HFFc6 (cell line): ENCODE data around the gene EIF4E1B. TPM values are rescaled to one million over a fixed set of nuclear protein-coding genes. Genes with fewer than 3 reads are reported as not detected.
"Not testable (repeated sequence)": the region's sequence is repeated elsewhere in the genome, so short reads cannot be mapped to it uniquely, and the experiment has no call there.

Experiments
- DNase-seq: peaks from one replicate; pipeline ENCODE4 v3.0.0-alpha.2; 2018
- H3K27ac Mint-ChIP-seq: 2 replicates; pipeline ENCODE4 v1.8.0; 2020; ENCODE audit warnings: mild to moderate bottlenecking, mixed read lengths
- H3K27me3 Mint-ChIP-seq: 2 replicates; pipeline ENCODE4 v1.8.0; 2021; ENCODE audit warnings: mild to moderate bottlenecking, moderate library complexity, mixed read lengths; ENCODE audit not compliant: insufficient read depth
- H3K36me3 Mint-ChIP-seq: 2 replicates; pipeline ENCODE4 v1.8.0; 2021; ENCODE audit warnings: low read depth, mixed read lengths
- H3K4me1 Mint-ChIP-seq: 2 replicates; pipeline ENCODE4 v1.8.0; 2020; ENCODE audit warnings: low read depth, mixed read lengths
- H3K4me3 Mint-ChIP-seq: 2 replicates; pipeline ENCODE4 v1.8.0; 2020; ENCODE audit warnings: mild to moderate bottlenecking, moderate library complexity, mixed read lengths
- H3K9me3 Mint-ChIP-seq: 2 replicates; pipeline ENCODE4 v1.8.0; 2020; ENCODE audit warnings: mild to moderate bottlenecking, mixed read lengths
- total RNA-seq, 6 experiments: library from RNA; stranded (reverse); fragmentation: NEBNext Ultra II Directional; extraction: Animal tissue kit (Norgen Biotek cat#: 25700); gene quantifications; 2 replicates in 1 of 6; 3 replicates in 5 of 6; pipeline ENCODE4 v1.2.3, GENCODE V29; 2021
- TF ChIP-seq, protein P1 (sequence below): fragments of 200-600 bp; sonication (generic); IDR thresholded peaks from 2 replicates; pipeline ENCODE4 v1.5.0; 2021; ENCODE audit warnings: antibody characterized with exemption, mild to moderate bottlenecking

The EIF4E1B gene
- total RNA-seq, 6 experiments from 2014 or later = not detected

DNA sequence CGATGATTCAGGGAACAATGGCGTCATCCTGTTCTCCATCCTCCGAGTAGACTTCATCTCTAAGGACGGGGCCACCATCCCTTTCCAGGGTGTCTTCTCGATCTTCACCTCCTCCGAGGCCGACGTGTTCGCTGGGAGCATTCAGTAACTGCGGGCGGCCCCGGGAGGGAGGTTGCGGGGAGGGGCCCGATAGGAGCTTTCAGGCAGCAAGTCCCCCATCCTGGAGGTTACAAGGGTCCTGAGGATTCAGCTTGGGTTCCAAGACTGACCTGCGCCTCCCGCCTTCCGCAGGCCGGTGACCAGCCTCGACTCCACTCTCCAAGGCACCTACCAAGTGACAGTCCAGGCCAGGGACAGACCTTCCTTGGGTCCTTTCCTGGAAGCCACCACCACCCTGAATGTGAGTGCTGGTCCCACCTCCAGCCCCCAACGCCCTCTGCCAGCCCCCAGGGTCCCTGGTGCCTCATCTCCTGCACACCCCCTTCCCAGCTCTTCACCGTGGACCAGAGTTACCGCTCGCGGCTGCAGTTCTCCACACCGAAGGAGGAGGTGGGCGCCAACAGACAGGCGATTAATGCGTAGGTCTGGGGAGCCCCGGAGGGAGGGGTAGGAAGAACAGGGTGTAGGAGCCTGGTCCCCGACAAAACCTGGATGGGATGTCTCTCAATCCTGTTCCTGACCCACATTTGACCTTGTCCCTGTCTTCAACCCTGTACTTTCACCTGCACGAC lies 41.3 kb upstream of the EIF4E1B start:
- H3K4me1 Mint-ChIP-seq = no peaks in the 10 kb centered on the region
- TF ChIP-seq, protein P1, sequence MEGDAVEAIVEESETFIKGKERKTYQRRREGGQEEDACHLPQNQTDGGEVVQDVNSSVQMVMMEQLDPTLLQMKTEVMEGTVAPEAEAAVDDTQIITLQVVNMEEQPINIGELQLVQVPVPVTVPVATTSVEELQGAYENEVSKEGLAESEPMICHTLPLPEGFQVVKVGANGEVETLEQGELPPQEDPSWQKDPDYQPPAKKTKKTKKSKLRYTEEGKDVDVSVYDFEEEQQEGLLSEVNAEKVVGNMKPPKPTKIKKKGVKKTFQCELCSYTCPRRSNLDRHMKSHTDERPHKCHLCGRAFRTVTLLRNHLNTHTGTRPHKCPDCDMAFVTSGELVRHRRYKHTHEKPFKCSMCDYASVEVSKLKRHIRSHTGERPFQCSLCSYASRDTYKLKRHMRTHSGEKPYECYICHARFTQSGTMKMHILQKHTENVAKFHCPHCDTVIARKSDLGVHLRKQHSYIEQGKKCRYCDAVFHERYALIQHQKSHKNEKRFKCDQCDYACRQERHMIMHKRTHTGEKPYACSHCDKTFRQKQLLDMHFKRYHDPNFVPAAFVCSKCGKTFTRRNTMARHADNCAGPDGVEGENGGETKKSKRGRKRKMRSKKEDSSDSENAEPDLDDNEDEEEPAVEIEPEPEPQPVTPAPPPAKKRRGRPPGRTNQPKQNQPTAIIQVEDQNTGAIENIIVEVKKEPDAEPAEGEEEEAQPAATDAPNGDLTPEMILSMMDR = no peak
- no peak overlapping the region for H3K4me3 Mint-ChIP-seq

DNA sequence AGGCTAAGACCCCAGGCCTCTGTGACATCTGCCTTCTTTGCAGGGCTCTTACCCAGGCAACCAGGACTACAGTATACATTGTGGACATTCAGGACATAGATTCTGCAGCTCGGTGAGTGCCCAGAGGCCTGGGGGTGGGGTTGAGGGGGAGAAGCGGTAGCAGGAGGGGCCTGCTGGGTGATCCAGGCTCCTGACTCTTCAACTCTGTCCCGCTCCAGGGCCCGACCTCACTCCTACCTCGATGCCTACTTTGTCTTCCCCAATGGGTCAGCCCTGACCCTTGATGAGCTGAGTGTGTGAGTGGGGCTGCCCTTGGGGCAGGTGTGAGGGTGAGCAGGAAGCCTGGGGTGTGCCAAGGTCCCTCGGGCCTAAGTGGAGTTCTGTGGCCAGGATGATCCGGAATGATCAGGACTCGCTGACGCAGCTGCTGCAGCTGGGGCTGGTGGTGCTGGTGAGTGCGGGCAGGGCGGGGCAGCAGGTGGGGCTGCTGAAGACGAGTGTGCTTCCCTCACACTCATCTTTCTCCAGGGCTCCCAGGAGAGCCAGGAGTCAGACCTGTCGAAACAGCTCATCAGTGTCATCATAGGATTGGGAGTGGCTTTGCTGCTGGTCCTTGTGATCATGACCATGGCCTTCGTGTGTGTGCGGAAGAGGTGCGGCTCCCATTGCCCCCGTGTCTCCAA lies 40.3 kb upstream of the EIF4E1B start:
- Mint-ChIP-seq H3K36me3 (no peaks in the 10 kb centered on the region), H3K27me3 (peaks cover 11% of the 10 kb centered on the region), H3K9me3 (peaks cover 13% of the 10 kb centered on the region), H3K27ac (no peak overlapping the region), H3K4me3 (no peak overlapping the region), H3K4me1 (no peaks in the 10 kb centered on the region)
- no peak for DNase-seq
- TF ChIP-seq, protein P1 = no peak

More for the DNA sequence above, 41.3 kb upstream of the EIF4E1B start:
- no peak for DNase-seq
- Mint-ChIP-seq H3K27me3 (peaks cover 11% of the 10 kb centered on the region), H3K9me3 (peaks cover 15% of the 10 kb centered on the region), H3K36me3 (no peaks in the 10 kb centered on the region), H3K27ac (no peak overlapping the region)

- not testable (repeated sequence) for DNase-seq, H3K9me3 Mint-ChIP-seq, H3K36me3 Mint-ChIP-seq, H3K27ac Mint-ChIP-seq, H3K4me1 Mint-ChIP-seq, H3K4me3 Mint-ChIP-seq
- H3K27me3 Mint-ChIP-seq = peaks cover 11% of the 10 kb centered on the region
Measured at GRCh38 chr5:176591667-176592066, 38.8 kb upstream of the EIF4E1B start.

DNA sequence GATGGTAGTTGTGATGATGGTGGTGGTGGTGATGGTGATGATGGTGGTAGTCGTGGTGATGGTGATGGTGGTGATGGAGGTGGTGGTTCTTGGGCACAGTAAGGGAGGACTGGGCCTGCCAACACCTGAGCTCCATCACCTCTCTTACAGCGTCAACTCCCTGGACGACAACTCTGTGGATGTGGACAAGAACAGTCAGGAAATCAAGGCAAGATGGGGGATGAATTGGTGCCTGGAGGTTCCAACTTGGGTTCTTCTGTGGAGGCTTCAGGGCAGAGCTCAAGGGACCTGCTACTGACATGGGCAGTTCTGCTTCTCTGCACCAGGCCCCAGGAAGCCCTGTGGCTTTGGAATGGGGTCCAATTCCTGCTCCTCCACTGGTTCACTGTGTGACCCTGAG lies 37.9 kb upstream of the EIF4E1B start:
- Mint-ChIP-seq H3K27me3 (peaks cover 11% of the 10 kb centered on the region), H3K36me3 (no peaks in the 10 kb centered on the region), H3K9me3 (peaks cover 4% of the 10 kb centered on the region; the same call in 1 of the 2 replicates), H3K4me1 (no peaks in the 10 kb centered on the region), H3K4me3 (no peak overlapping the region), H3K27ac (no peak overlapping the region)
- DNase-seq = no peak
- TF ChIP-seq, protein P1 = no peak

DNA sequence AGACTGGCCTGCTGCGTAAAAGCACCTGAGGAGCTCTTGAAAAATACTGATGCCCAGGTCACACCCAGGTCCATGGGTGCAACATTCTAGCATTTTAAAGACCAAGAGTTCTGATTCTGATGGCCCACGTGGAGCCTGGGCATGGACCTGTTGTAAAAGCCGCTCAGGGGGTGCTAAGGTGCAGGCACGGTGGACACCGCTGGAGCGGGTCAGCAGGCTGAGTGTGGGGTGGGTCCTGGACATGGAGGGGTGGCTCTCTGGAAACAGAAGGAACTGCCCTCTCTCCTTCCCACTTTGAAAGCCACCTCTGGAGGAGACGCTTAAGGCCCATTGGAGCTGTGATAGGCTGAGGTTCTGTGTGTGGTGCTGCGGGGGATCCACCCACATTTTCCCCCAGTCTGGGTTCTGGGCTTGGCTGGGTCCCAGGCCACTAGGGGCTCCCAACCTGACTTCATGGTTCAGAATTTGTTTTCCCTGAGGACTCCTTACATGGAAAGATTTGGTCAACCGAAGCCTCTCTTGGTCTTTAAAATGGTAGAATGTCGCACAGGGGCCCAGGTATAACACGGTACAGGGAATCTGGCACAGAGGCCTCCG lies 37.1 kb upstream of the EIF4E1B start:
- no peak overlapping the region for H3K4me3 Mint-ChIP-seq
- TF ChIP-seq, protein P1 = no peak
- no peaks in the 10 kb centered on the region for H3K4me1 Mint-ChIP-seq
- peaks cover 9% of the 10 kb centered on the region for H3K27me3 Mint-ChIP-seq
- H3K36me3 Mint-ChIP-seq = no peaks in the 10 kb centered on the region
- no peak overlapping the region for H3K27ac Mint-ChIP-seq
- no peak for DNase-seq
- peaks cover 4% of the 10 kb centered on the region; the same call in 1 of the 2 replicates for H3K9me3 Mint-ChIP-seq

DNA sequence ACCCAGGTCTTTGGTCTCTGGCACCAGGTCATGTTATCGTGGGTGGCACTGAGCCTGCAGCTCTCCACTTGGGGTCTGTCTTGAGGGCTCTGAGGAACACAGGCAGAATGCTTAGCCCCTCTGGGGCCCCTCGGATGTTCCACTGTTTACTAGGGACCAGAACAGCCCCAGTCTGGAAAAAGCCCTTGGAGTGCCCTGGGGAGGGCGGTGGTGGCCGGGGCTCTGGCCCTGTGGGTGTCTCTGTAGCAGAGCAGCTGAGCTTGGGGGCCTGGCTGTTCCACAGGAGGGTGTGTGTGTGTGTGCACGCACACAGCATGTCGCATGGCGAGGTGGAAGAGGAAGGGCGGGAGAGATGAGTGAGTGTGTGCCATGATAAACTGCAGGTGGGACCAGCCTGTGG lies 35.9 kb upstream of the EIF4E1B start:
- Mint-ChIP-seq H3K27ac (no peak overlapping the region), H3K27me3 (peaks cover 3% of the 10 kb centered on the region; the same call in 1 of the 2 replicates)

More for the DNA sequence above, 35.9 kb upstream of the EIF4E1B start:
- H3K4me3 Mint-ChIP-seq = no peak overlapping the region
- TF ChIP-seq, protein P1 = no peak
- H3K36me3 Mint-ChIP-seq = no peaks in the 10 kb centered on the region; the same call in 1 of the 2 replicates
- no peak for DNase-seq
- peaks cover 2% of the 10 kb centered on the region; the same call in 1 of the 2 replicates for H3K9me3 Mint-ChIP-seq
- H3K4me1 Mint-ChIP-seq = no peaks in the 10 kb centered on the region
